Aorta (tissue), 5 donors: ENCODE results near the gene TIE1. TPM values are rescaled to one million over a fixed set of nuclear protein-coding genes. Genes with fewer than 3 reads are reported as not detected.

Source experiments
- ATAC-seq: fragments of 200-7000 bp; cut with Tn5 transposase; one replicate; pipeline ENCODE4 v1.9.1; 2022; ENCODE audit warnings: moderate library complexity; ENCODE audit not compliant: low FRiP score
- DNase-seq, 2 donors: peaks; one replicate each; pipeline ENCODE4 v3.0.0-alpha.2; 2020
- H3K27ac ChIP-seq, 2 donors: one replicate each; pipeline ENCODE4 v1.5.1; 2013; ENCODE audit warnings: low read length in 2 of 2, mild to moderate bottlenecking in 2 of 2, moderate library complexity in 2 of 2, control low read depth in 1 of 2, inconsistent platforms in 1 of 2, low read depth in 1 of 2
- H3K27me3 ChIP-seq, 2 donors: one replicate each; pipeline ENCODE4 v1.6.1; 2013; ENCODE audit warnings: control low read depth in 1 of 2, low read length in 1 of 2, mild to moderate bottlenecking in 1 of 2, moderate library complexity in 1 of 2; ENCODE audit not compliant: insufficient read depth in 2 of 2, control insufficient read depth in 1 of 2
- H3K36me3 ChIP-seq, 2 donors: one replicate each; pipeline ENCODE4 v1.6.1; 2013; ENCODE audit warnings: control low read depth in 1 of 2, low read length in 1 of 2, mild to moderate bottlenecking in 1 of 2; ENCODE audit not compliant: insufficient read depth in 2 of 2, control insufficient read depth in 1 of 2
- H3K4me1 ChIP-seq, 2 donors: one replicate each; pipeline ENCODE4 v1.6.1; 2013; ENCODE audit warnings: low read length in 2 of 2, control low read depth in 1 of 2, mild to moderate bottlenecking in 1 of 2, moderate library complexity in 1 of 2; ENCODE audit not compliant: insufficient read depth in 2 of 2, control insufficient read depth in 1 of 2
- H3K4me3 ChIP-seq, 2 donors: one replicate each; pipeline ENCODE4 v1.5.1; 2013; ENCODE audit warnings: low read length in 2 of 2, control low read depth in 1 of 2, mild to moderate bottlenecking in 1 of 2
- H3K9me3 ChIP-seq: one replicate; pipeline ENCODE4 v1.6.1; 2013; ENCODE audit warnings: mild to moderate bottlenecking, low read length; ENCODE audit not compliant: control insufficient read depth
- WGBS, 2 donors: extraction: QIAGEN DNeasy Blood & Tissue Kit; methylation state at CpG; one replicate each; pipeline ENCODE4 v1.1.7; 2013; 5-methylcytosine and 5-hydroxymethylcytosine counted together
- intact Hi-C, 2 donors: fragments of 100-400 bp; cut with DNase I; formaldehyde crosslinking; loops; one replicate each; pipeline versions ENCODE4 v1.14.2 to v1.15.0; 2022
- polyA plus RNA-seq, 2 donors: library from polyadenylated mRNA; stranded (reverse); fragments of 200-250 nt; gene quantifications; one replicate each; pipeline ENCODE4 v1.2.3, GENCODE V29; 2013
- total RNA-seq, 2 donors: library from RNA; stranded (reverse); fragmentation: NEBNext Ultra II Directional; extraction: Animal tissue kit (Norgen Biotek cat#: 25700); gene quantifications; one replicate each; pipeline ENCODE4 v1.2.1, GENCODE V29; 2021
- donor health status: healthy with polysubstance abuse.
- donor health status: Bipolar disorder and iron deficiency.
- donor health status: DM: no; HTN: no; CAD: no.
- donor health status: DM: no; HTN: no; CAD: no.
- donor health status: DM: yes; HTN: yes; CAD: no.

TIE1 gene
- total and polyA plus RNA-seq, 4 donors, result 4.0 to 65.3 (median 22.6) TPM

- 91 to 94% methylated on average over 6 of the region's 6 CpGs for WGBS, 2 donors
- DNase-seq (peak; percentile 42 to 62), ATAC-seq (no peak)
- H3K9me3 ChIP-seq, result no peaks in the 10 kb centered on the region
- no peaks in the 10 kb centered on the region for H3K4me1 ChIP-seq
- no peak overlapping the region for H3K4me3 ChIP-seq
- intact Hi-C loops, result no loop called here
- no peaks in the 10 kb centered on the region for H3K36me3 ChIP-seq
- no peaks in the 10 kb centered on the region for H3K27me3 ChIP-seq
- H3K27ac ChIP-seq, result no peak overlapping the region
Observed at GRCh38 chr1:43279666-43280065, 21.1 kb upstream of the TIE1 start.

- Histone ChIP-seq H3K27ac (no peak overlapping the region), H3K9me3 (no peaks in the 10 kb centered on the region), H3K27me3 (no peaks in the 10 kb centered on the region), H3K36me3 (no peaks in the 10 kb centered on the region), H3K4me3 (no peak overlapping the region), H3K4me1 (no peaks in the 10 kb centered on the region)
- ATAC-seq (no peak), DNase-seq (peak; percentile 10 to 13)
- WGBS, 2 donors, result 44 to 57% methylated on average over 2 of the region's 2 CpGs
- intact Hi-C loops, result no loop called here
Observed at GRCh38 chr1:43280692-43281091, 20.1 kb upstream of the TIE1 start.

DNA sequence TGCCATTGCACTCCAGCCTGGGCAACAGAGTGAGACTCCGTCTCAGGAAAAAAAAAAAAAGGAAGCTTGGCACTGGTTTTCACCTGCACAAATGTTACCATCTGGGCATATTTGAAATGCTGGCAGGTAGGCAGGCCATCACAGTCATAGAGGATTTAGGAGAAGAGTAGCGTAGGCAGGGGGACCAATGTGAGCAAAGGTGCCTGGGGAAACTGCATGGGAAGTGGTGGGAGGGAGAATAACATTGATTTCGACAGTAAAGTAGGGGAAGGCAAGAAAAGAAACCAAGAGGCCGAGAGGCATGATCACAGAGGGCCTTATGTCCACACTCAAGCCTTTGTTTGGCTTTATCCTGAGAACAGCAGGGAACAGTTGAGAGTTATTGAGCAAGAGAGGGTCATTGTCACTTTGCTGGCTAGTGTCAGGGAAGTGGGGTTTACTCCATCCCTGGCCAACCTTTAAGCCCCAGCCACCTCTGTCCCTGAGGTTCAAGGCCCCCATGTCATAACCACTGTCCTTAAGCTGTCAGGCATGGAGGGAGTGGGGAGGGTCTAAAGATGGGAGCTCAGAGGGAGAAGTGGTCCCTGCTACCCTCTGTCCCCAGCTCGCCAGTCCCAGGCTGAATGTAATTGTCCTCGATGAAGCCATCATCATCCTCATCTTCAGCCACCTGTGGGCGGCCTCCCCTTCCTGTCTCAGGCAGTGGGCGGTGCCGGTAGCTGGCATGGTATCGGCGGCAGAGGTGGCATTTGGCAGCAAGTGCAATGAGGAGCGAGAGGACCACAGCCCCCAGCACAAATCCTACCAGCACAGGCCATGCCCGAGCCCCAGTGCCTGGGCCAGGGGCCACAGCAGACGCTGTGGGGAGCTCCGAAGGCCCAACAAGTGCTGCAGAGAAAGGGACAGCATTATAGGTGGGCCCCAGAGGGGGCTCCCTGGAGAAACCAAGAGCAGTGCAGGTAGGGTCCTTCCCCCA is 18.3 kb upstream of the TIE1 start:
- DNase-seq (peak; percentile 14 to 68), ATAC-seq (no peak)
- no peaks in the 10 kb centered on the region for H3K36me3 ChIP-seq
- H3K27me3 ChIP-seq, result no peaks in the 10 kb centered on the region
- H3K27ac ChIP-seq, result no peak overlapping the region
- no peak overlapping the region for H3K4me3 ChIP-seq
- H3K9me3 ChIP-seq, result no peaks in the 10 kb centered on the region
- intact Hi-C loops, result no loop called here
- H3K4me1 ChIP-seq, result no peaks in the 10 kb centered on the region
- WGBS, 2 donors, result 86 to 93% methylated on average over 15 of the region's 15 CpGs

GRCh38 chr1:43284065-43284464 is 16.7 kb upstream of the TIE1 start:
- peak; percentile 9 to 15 for DNase-seq
- no peaks in the 10 kb centered on the region for H3K4me1 ChIP-seq
- H3K9me3 ChIP-seq, result no peaks in the 10 kb centered on the region
- H3K4me3 ChIP-seq, result no peak overlapping the region
- intact Hi-C loops, result no loop called here
- H3K27ac ChIP-seq, result no peak overlapping the region
- no peaks in the 10 kb centered on the region for H3K27me3 ChIP-seq
- H3K36me3 ChIP-seq, result no peaks in the 10 kb centered on the region
- no peak for ATAC-seq
- WGBS, 2 donors, result 86 to 89% methylated on average over 3 of the region's 3 CpGs

GRCh38 chr1:43284546-43285110 is 16.2 kb upstream of the TIE1 start:
- H3K36me3 ChIP-seq, result no peaks in the 10 kb centered on the region
- WGBS, 2 donors, result 83 to 87% methylated on average over 12 of the region's 12 CpGs
- no peaks in the 10 kb centered on the region for H3K4me1 ChIP-seq
- H3K27me3 ChIP-seq, result no peaks in the 10 kb centered on the region
- H3K9me3 ChIP-seq, result no peaks in the 10 kb centered on the region
- H3K27ac ChIP-seq, result no peak overlapping the region
- intact Hi-C loops, result no loop called here
- H3K4me3 ChIP-seq, result no peak overlapping the region
- no peak for ATAC-seq
- DNase-seq, result peak; percentile 21 to 28

GRCh38 chr1:43285269-43285990 is 15.4 kb upstream of the TIE1 start, which contains the start of gene C1orf210:
Gene C1orf210 (minus strand): TSS chr1:43285581. CDS start chr1:43283270, 2,311 bp downstream.
- Histone ChIP-seq H3K4me3 (no peak within 1 kb of the TSS), H3K36me3 (no peaks in the 10 kb centered on the region), H3K4me1 (no peaks in the 10 kb centered on the region), H3K27me3 (no peaks in the 10 kb centered on the region), H3K9me3 (no peaks in the 10 kb centered on the region), H3K27ac (no peak within 1 kb of the TSS)
- DNase-seq (peak; percentile 38 to 76), ATAC-seq (no peak)
- intact Hi-C loops, result no loop called here
- 32 to 34% methylated on average over 19 of the region's 19 CpGs for WGBS, 2 donors

- intact Hi-C loops, result no loop called here
- H3K4me1 ChIP-seq, result no peaks in the 10 kb centered on the region
- peak; percentile 17 to 50 for DNase-seq
- no peak overlapping the region for H3K4me3 ChIP-seq
- WGBS, 2 donors, result 93 to 97% methylated on average over 11 of the region's 11 CpGs
- H3K27ac ChIP-seq, result no peak overlapping the region
- no peaks in the 10 kb centered on the region for H3K36me3 ChIP-seq
- H3K27me3 ChIP-seq, result no peaks in the 10 kb centered on the region
- no peaks in the 10 kb centered on the region for H3K9me3 ChIP-seq
- no peak for ATAC-seq
Observed at GRCh38 chr1:43286115-43286514, 14.7 kb upstream of the TIE1 start.

- 95 to 99% methylated on average over 5 of the region's 5 CpGs for WGBS, 2 donors
- ATAC-seq, result no peak
- intact Hi-C loops, result no loop called here
- H3K36me3 ChIP-seq, result no peaks in the 10 kb centered on the region
- H3K4me3 ChIP-seq, result no peak overlapping the region
- no peaks in the 10 kb centered on the region for H3K9me3 ChIP-seq
- no peaks in the 10 kb centered on the region for H3K27me3 ChIP-seq
- DNase-seq, result peak in 1 of 2 donors; percentile 5
- no peak overlapping the region for H3K27ac ChIP-seq
- H3K4me1 ChIP-seq, result no peaks in the 10 kb centered on the region
Observed at GRCh38 chr1:43286533-43286932, 14.2 kb upstream of the TIE1 start.
